Raji (cell line): ENCODE data around the gene RBM45.

Source experiments
- POLR2A ChIP-seq: IDR thresholded peaks from 2 replicates; pipeline ENCODE4 v1.6.1; 2011; ENCODE audit warnings: low read depth, low read length, control low read depth; ENCODE audit not compliant: insufficient read depth

Gene RBM45

GRCh38 chr2:178112202-178113152 lies at the start of gene RBM45:
Gene RBM45, plus strand, starts transcription at chr2:178112437. Its CDS starts 110 bp downstream, at chr2:178112547.
- peak; percentile 96 for TF ChIP-seq POLR2A

DNA sequence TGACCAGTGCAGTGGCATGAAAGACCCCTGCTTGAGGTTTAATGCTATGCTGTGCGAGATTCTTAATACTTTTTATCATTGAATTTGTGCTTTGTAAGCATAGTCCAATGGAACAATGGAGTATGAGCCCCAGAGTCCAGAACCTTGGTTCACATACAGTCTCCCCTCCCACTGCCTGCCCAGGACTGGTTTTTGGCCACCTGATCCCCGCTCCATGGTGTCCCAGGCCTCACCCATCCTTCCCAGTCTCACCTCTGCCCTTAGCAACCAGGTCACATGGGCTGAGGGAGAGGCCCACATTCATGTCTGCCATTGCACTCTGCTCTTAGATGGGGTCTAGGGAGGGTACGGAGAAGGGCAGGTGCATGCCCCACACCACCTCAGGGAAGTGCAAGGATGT lies 45.9 kb upstream of the RBM45 start:
- TF ChIP-seq POLR2A = no peak

GRCh38 chr2:178066890-178067669 lies 45.2 kb upstream of the RBM45 start:
- TF ChIP-seq POLR2A = no peak

DNA sequence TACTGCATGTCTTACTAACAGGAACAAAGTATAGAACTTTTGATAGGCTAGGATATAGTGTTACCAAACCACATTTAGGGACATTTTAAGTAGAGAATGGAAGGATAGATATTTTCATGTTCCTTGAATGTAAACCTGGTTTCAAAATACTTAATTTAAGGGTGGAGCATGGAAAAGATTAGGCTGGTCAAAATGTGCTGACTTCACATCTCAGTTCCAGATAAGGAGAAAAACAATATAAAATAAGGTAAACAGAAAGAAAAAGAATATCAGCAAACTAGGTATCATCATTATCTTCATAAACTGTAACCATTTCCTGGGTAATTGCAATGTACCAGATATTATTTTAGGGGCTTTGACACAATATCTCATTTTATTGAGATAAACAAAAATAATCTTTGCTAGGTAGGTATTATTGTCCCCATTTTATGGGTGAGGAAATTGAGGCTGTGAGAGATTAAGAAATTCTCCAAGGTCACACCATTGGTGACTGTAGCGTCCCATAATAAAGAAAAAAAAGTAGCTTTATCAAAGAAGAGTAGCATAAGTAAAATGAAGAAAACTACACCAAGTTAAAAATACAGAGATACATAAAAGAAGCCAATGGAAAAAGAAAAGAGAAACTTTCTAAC lies 43.3 kb upstream of the RBM45 start:
- no peak for TF ChIP-seq POLR2A

GRCh38 chr2:178069551-178069950 lies 42.7 kb upstream of the RBM45 start:
- TF ChIP-seq POLR2A = no peak

DNA sequence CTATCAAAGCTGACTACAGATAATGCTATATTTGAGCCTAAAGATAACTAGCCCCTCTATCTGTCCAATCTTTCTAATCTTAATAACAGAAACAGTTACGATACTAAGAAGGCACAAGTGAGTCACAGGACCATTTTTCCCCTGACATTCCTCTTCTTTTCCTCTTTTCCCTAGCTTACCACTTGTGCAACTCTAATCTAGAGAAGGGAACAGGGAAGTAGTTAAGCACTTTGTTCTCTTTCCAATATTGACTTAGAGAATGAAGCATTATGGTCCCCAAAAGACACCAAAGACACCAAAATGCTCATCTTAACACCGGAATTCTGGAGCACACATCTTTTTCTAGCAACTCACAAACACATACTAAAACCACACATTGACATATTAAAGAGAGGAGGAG lies 41.4 kb upstream of the RBM45 start:
- no peak for TF ChIP-seq POLR2A

GRCh38 chr2:178072000-178072382 lies 40.2 kb upstream of the RBM45 start:
- TF ChIP-seq POLR2A = no peak

DNA sequence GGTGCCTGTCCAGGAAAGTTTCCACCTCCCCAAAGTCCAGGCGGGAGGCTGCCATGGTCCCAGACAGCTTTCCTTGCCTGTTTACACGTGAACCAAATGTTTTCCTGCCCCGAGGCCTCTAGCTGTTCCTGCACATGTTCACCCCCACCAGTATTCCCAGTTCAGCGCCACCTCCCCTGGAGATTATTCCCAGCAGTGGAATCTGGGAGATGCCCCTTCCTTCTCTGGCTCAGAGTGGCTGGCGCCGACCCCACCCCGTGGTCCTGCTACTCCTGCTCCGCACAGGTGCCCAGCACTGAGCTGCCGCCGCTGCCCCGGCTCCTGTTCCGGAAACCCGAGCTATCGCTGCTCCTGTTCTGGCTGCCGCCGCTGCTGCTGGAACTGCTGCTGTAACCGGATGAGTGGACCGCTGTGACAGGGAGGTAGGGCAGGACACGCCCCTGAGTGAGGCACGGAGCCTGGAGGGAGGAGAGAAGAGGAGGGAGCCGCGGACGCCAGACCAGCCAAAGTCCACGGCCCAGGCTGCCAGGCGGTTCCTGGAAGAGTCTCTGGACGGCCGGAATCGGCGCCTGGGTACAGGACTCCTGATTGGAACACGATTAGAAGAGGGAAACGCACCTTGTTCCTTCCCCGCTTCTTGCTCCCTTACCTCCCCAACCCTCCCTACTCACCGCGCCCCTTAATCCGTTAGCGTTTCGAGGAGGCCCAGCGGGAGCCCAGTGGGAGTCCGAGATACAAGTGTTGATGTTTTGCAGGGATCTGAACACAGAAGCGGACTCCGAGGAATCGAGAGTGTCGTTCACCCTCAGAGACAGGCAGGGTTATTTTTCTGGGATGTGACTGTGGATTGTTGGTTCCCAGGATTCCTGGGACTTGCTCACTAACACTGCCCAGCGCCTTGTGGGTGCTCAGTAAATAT lies 39.6 kb upstream of the RBM45 start, which contains the start of gene PDE11A:
Gene PDE11A (minus strand): TSS at position 395 of the 919 bp plus-strand sequence. CDS start 340 bp downstream, at position 55.
- no peak for TF ChIP-seq POLR2A

DNA sequence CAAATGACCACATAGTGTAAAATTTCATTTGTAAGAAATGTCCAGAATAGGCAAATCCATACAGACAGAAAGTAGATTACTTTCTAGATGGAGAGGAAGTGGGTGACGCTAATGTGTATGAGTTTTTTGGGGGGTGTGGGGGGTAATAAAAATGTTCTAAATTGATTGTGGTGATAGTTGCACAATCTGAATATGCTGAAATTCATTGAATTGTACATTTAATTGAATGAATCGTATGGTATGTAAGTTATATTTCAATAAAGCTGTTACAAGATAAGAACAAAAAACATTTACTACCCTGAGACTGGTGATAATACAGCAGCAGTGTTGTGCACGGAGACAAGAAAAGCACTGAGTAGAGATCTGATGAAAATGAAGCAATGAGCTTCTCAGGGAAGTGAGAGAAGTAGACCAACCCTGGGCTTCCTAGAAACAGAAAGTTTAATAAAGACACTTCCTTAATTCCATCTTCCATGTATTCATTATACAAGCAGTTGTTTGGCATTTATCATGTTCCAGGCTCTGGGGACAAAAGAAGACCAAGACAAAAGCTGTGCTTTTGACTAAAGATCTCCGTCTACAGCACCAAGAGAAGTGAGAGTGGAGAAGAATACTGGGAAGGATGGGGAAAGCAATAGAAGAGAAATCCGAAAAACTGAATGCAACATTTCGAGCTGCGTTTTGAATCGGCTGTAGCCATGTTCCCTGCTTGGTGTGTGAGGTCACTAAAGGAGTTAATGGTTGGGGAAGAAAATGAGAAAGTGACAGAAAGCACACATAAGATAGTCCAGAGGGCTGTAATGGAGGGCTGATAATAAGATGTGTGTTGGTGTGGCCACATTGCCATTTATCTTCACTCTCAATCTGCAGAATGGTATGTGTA lies 37.9 kb upstream of the RBM45 start:
- no peak for TF ChIP-seq POLR2A

- TF ChIP-seq POLR2A = no peak
These were observed 37.3 kb upstream of the RBM45 start for GRCh38 chr2:178075006-178075326.

DNA sequence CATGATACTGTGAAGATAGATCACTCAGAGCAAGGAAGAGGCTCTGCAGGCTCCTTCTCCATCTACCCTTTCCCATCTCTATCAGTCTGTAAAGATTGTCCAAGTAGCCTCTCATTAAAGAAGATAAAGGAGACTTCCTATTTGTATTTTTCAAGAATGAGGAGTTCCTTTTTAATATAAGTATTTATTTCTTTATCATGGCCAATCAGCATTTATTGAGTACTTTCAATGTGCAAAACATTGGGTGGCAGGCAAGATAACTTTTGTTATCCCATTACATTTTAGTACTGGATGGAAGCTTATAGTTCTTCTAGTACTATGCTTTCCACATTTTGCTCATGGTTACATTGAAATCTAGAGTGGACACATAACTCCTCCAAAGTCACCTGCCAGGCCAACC lies 36.1 kb upstream of the RBM45 start:
- no peak for TF ChIP-seq POLR2A

DNA sequence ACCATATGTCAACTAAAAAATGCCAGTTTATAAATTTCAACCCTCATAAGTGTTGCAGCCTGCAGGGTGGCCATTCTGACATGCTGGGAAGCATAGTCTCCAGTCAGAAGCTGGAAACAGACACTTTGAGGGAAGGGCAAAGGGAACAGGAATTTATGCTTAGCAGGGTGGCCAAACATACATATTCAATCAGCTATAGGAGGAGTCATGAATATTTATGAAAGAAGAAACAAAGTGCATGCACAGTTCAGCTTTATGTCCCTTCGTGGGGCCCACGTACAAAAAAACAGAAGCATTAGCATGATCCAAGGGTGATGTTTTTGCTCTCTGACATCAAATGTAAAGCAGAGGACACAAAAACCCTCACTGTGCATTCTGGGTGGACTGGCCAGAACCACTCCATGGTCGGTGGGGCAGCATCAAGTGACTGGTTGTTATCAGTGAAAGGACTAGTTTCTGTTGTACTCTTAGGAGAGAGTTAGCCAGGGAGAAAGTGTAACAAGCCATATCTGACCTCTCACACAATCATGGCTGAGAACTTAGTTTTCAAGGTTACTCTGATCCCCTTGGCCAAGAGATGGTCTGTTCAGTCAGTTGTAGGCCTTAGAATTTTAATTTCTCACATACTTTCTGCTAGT lies 29.7 kb upstream of the RBM45 start:
- TF ChIP-seq POLR2A = no peak

DNA sequence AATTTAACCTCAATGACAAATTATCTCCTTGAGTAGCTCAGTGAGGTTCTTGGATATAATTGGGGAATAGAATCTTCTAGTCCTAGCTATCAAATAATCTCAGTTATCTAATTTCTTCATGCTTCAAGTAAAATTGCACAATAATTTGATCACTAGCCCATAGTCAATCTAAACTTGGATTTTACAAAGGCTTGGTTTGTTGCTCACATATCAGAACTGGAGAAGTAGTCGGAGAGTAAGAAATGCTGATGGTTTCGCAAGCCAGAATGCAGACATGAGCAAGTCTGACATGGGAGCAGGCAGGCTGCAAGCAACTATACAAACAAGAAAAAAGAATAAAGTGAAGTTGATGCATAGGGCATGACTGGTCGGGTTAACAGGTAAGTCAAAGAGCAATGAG lies 28.0 kb upstream of the RBM45 start:
- TF ChIP-seq POLR2A = no peak
